K562 (cell line): Measurements from ENCODE around the gene RABL6. TPM values are rescaled to one million over a fixed set of nuclear protein-coding genes. Genes with fewer than 3 reads are reported as not detected.

Source experiments
- HMG20A ChIP-seq: fragments of 450-650 bp; formaldehyde crosslinking; conservative IDR thresholded peaks from 2 replicates; pipeline ENCODE4 v1.4.0; 2020; ENCODE audit warnings: mild to moderate bottlenecking, mixed read lengths
- NELFE ChIP-seq: IDR thresholded peaks from 2 replicates; pipeline ENCODE4 v1.6.1; 2011; ENCODE audit warnings: mild to moderate bottlenecking; ENCODE audit not compliant: insufficient read depth, insufficient read length
- PHF21A ChIP-seq: fragments of 450-650 bp; IDR thresholded peaks from 2 replicates; pipeline ENCODE4 v1.6.1; 2017; ENCODE audit warnings: low read depth, borderline replicate concordance
- PML ChIP-seq: IDR thresholded peaks from 2 replicates; pipeline ENCODE4 v1.6.1; 2012; ENCODE audit warnings: low read length, inconsistent platforms
- RBFOX2 ChIP-seq: fragments of 200-400 bp; formaldehyde crosslinking; IDR thresholded peaks from 2 replicates; pipeline ENCODE4 v1.6.1; 2017; ENCODE audit warnings: low read depth, mild to moderate bottlenecking, low read length, moderate library complexity
- RBM22 ChIP-seq: fragments of 200-400 bp; formaldehyde crosslinking; IDR thresholded peaks from 2 replicates; pipeline ENCODE4 v1.6.1; 2018; ENCODE audit warnings: low read length, low read depth; ENCODE audit not compliant: poor library complexity, severe bottlenecking
- TAF7 ChIP-seq: fragments of 450-650 bp; IDR thresholded peaks from 2 replicates; pipeline ENCODE4 v1.6.1; 2016; ENCODE audit warnings: missing genetic modification characterization, missing compliant biosample characterization
- TFAM ChIP-seq: fragments of 250-450 bp; sonication (Bioruptor Pico); conservative IDR thresholded peaks from 2 replicates; pipeline ENCODE4 v1.5.0; 2021; ENCODE audit warnings: mild to moderate bottlenecking, moderate library complexity
- ZFPM2 ChIP-seq: fragments of 250-450 bp; sonication (Bioruptor Pico); IDR thresholded peaks from 2 replicates; pipeline ENCODE4 v1.5.1; 2022; ENCODE audit warnings: mild to moderate bottlenecking
- ZSCAN32 ChIP-seq: fragments of 450-650 bp; formaldehyde crosslinking; IDR thresholded peaks from 2 replicates; pipeline ENCODE4 v1.4.0; 2020; ENCODE audit warnings: mild to moderate bottlenecking, moderate library complexity
- polyA plus RNA-seq, 8 experiments: library from polyadenylated mRNA; depleted of rRNA in 4 of 8; stranded (reverse) in 5 of 8; unstranded in 3 of 8; fragments of >200 nt; fragmentation: Nextera tagmentation in 2 of 8; fragmentation: Illumina TruSeq in 1 of 8; extraction: Ambion mirVana in 2 of 8; extraction: Trizol in 1 of 8; gene quantifications; 2 replicates each; pipeline versions ENCODE4 v1.2.1 to v1.2.3, GENCODE V29; 2011 to 2014; ENCODE audit warnings: inconsistent platforms in 1 of 8, missing spikeins in 1 of 8
- total RNA-seq, 7 experiments: library from RNA; depleted of rRNA in 6 of 7; stranded (reverse); fragments of >200 nt in 6 of 7; fragmentation: Illumina TruSeq in 2 of 7; extraction: Trizol in 2 of 7; gene quantifications; 2 replicates each; pipeline versions ENCODE4 v1.2.1 to v1.2.3, GENCODE V29; 2011 to 2021; ENCODE audit warnings: low replicate concordance in 1 of 7
- TF ChIP-seq, protein P1 (sequence below): fragments of 450-650 bp; IDR thresholded peaks from 2 replicates; pipeline ENCODE4 v1.7.0; 2016; ENCODE audit warnings: borderline replicate concordance
- TF ChIP-seq, protein P2 (sequence below): fragments of 450-650 bp; formaldehyde crosslinking; conservative IDR thresholded peaks from 2 replicates; pipeline ENCODE4 v1.4.0; 2022; ENCODE audit warnings: mild to moderate bottlenecking, missing genetic modification characterization
- TF ChIP-seq, protein P3 (sequence below): fragments of 150-350 bp; IDR thresholded peaks from 2 replicates; pipeline ENCODE4 v1.6.1; 2014; ENCODE audit warnings: low read depth, mild to moderate bottlenecking, low read length, borderline replicate concordance

The RABL6 gene
- total and polyA plus RNA-seq, 9 of the 15 experiments (the other 6 are each of a cell fraction or from before 2014, with no cell fraction given): 5.6 to 181 (median 84.5) TPM

DNA sequence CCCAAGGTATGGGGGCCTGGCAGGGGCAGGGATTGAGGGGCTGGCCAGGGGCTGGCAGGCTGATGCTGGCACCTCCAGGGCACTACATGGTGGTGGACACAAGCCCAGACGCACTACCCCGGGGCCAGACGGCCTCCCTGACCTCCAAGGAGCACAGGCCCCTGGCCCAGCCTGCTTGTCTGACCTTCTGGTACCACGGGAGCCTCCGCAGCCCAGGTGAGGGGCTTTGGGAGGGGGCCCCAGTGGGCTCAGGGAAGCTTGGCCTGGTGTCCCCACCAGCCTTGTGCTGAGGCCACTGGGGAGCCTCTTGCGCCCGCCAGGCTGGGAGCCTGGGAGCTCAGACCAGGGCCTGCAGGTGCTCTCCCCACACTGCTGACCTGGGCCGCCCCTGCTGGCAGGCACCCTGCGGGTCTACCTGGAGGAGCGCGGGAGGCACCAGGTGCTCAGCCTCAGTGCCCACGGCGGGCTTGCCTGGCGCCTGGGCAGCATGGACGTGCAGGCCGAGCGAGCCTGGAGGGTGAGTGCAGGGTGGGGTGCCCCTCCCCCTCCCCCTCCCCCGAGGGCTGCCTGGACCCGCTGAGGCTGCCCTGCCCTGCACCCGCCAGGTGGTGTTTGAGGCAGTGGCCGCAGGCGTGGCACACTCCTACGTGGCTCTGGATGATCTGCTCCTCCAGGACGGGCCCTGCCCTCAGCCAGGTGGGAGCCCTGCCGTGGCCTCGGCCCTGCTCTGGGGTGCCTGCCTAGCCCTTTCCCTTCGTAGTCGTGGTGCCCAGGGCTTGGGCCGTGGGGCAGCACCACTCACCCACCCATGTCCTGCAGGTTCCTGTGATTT is 50.0 kb downstream of the RABL6 start (continued):
- TF ChIP-seq, protein P1, sequence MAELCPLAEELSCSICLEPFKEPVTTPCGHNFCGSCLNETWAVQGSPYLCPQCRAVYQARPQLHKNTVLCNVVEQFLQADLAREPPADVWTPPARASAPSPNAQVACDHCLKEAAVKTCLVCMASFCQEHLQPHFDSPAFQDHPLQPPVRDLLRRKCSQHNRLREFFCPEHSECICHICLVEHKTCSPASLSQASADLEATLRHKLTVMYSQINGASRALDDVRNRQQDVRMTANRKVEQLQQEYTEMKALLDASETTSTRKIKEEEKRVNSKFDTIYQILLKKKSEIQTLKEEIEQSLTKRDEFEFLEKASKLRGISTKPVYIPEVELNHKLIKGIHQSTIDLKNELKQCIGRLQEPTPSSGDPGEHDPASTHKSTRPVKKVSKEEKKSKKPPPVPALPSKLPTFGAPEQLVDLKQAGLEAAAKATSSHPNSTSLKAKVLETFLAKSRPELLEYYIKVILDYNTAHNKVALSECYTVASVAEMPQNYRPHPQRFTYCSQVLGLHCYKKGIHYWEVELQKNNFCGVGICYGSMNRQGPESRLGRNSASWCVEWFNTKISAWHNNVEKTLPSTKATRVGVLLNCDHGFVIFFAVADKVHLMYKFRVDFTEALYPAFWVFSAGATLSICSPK: no peak
- TF ChIP-seq ZSCAN32 (CRISPR knock-in tag) (no peak), PHF21A (no peak), HMG20A (CRISPR knock-in tag) (no peak), RBFOX2 (peak; percentile 42), TFAM (no peak), ZFPM2 (CRISPR knock-in tag) (no peak), NELFE (no peak), RBM22 (peak; percentile 9), PML (no peak), TAF7 (tag) (no peak)
- TF ChIP-seq, protein P2, sequence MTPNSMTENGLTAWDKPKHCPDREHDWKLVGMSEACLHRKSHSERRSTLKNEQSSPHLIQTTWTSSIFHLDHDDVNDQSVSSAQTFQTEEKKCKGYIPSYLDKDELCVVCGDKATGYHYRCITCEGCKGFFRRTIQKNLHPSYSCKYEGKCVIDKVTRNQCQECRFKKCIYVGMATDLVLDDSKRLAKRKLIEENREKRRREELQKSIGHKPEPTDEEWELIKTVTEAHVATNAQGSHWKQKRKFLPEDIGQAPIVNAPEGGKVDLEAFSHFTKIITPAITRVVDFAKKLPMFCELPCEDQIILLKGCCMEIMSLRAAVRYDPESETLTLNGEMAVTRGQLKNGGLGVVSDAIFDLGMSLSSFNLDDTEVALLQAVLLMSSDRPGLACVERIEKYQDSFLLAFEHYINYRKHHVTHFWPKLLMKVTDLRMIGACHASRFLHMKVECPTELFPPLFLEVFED (CRISPR knock-in tag): no peak
- TF ChIP-seq, protein P3, sequence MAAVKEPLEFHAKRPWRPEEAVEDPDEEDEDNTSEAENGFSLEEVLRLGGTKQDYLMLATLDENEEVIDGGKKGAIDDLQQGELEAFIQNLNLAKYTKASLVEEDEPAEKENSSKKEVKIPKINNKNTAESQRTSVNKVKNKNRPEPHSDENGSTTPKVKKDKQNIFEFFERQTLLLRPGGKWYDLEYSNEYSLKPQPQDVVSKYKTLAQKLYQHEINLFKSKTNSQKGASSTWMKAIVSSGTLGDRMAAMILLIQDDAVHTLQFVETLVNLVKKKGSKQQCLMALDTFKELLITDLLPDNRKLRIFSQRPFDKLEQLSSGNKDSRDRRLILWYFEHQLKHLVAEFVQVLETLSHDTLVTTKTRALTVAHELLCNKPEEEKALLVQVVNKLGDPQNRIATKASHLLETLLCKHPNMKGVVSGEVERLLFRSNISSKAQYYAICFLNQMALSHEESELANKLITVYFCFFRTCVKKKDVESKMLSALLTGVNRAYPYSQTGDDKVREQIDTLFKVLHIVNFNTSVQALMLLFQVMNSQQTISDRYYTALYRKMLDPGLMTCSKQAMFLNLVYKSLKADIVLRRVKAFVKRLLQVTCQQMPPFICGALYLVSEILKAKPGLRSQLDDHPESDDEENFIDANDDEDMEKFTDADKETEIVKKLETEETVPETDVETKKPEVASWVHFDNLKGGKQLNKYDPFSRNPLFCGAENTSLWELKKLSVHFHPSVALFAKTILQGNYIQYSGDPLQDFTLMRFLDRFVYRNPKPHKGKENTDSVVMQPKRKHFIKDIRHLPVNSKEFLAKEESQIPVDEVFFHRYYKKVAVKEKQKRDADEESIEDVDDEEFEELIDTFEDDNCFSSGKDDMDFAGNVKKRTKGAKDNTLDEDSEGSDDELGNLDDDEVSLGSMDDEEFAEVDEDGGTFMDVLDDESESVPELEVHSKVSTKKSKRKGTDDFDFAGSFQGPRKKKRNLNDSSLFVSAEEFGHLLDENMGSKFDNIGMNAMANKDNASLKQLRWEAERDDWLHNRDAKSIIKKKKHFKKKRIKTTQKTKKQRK: no peak
